Measurements from ENCODE around the gene TREML2.

DNA sequence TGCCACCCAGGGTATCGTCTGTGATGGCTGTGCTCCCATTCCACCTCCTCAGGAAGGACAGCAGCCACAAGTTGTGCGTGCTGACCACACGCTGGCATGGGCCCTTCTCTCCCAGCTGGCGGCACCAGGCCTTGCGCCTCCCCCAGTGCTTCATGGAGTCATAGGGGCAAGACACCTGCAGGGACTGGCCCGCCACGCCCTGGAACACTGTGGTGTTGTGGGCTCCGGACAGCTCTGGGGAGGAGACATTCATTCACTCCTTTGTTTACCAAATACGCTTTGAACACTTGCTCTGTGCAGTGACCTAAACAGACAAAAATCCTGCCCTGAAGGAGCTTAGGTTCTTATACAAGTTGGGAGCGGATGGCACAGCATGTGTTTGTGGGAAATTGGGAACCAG, 39.6 kb downstream of the TREML2 start:
- TF ChIP-seq, protein P1, sequence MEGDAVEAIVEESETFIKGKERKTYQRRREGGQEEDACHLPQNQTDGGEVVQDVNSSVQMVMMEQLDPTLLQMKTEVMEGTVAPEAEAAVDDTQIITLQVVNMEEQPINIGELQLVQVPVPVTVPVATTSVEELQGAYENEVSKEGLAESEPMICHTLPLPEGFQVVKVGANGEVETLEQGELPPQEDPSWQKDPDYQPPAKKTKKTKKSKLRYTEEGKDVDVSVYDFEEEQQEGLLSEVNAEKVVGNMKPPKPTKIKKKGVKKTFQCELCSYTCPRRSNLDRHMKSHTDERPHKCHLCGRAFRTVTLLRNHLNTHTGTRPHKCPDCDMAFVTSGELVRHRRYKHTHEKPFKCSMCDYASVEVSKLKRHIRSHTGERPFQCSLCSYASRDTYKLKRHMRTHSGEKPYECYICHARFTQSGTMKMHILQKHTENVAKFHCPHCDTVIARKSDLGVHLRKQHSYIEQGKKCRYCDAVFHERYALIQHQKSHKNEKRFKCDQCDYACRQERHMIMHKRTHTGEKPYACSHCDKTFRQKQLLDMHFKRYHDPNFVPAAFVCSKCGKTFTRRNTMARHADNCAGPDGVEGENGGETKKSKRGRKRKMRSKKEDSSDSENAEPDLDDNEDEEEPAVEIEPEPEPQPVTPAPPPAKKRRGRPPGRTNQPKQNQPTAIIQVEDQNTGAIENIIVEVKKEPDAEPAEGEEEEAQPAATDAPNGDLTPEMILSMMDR (IDR thresholded peaks at IDR 0.05) = no peak
- TF ChIP-seq EP300 (IDR thresholded peaks at IDR 0.05) (no peak), POLR2A (IDR thresholded peaks at IDR 0.05) (no peak)
